Measurements from ENCODE around the gene TMEM138.

DNA sequence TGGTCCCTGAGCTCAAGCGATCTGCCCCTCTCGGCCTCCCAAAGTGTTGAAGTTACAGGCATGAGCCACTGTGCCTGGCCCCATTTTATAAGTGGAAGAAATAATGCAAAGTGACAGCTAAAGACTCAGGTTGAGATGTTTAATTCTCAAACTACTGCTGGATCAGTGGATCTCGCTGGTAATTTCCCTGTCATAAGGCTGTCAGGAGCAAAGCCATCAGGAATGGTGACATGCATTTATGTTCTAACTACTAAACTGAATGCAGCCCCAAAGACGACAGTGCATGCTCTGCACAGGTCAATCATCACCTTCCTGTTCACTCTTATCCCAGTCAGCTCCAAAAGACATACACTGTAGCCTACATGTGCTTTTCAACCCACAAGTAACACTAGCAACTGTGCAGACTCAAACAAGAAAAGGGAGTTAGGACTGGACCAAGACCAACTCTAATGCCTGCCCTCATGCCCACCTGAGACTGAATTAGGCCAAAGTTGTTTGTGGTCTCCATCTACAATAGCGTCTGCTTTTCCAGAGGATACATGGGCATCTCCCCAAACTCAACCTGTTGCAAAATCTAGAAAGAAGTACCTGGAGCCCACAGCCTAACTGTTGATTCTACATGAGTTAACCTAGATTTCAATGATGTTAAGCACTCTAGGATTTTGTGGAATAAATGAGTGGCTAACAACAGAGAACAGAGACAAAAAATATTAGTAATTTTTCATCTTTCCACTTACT, 45.0 kb downstream of the TMEM138 start:
- TF ChIP-seq EP300 (IDR thresholded peaks at IDR 0.05): no peak
- TF ChIP-seq, protein P1, sequence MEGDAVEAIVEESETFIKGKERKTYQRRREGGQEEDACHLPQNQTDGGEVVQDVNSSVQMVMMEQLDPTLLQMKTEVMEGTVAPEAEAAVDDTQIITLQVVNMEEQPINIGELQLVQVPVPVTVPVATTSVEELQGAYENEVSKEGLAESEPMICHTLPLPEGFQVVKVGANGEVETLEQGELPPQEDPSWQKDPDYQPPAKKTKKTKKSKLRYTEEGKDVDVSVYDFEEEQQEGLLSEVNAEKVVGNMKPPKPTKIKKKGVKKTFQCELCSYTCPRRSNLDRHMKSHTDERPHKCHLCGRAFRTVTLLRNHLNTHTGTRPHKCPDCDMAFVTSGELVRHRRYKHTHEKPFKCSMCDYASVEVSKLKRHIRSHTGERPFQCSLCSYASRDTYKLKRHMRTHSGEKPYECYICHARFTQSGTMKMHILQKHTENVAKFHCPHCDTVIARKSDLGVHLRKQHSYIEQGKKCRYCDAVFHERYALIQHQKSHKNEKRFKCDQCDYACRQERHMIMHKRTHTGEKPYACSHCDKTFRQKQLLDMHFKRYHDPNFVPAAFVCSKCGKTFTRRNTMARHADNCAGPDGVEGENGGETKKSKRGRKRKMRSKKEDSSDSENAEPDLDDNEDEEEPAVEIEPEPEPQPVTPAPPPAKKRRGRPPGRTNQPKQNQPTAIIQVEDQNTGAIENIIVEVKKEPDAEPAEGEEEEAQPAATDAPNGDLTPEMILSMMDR (IDR thresholded peaks at IDR 0.05): no peak
